Breast epithelium (tissue), 4 donors: ENCODE results near the gene MAPK10. TPM values are rescaled to one million over a fixed set of nuclear protein-coding genes. Genes with fewer than 3 reads are reported as not detected.

Experiments used
- DNase-seq, 2 donors: peaks; one replicate each; pipeline ENCODE4 v3.0.0-alpha.2; 2019; ENCODE audit warnings: low spot score in 2 of 2
- H3K27ac ChIP-seq, 2 donors: fragments of 200-600 bp; sonication (generic) in 1 of 2; one replicate each; pipeline ENCODE4 v1.5.1; 2016 to 2019; ENCODE audit warnings: mild to moderate bottlenecking in 1 of 2
- H3K27me3 ChIP-seq, 2 donors: fragments of 200-600 bp; sonication (generic) in 1 of 2; one replicate each; pipeline versions ENCODE4 v1.5.1 to v1.6.0; 2017 to 2019; ENCODE audit warnings: control low read depth in 1 of 2, mild to moderate bottlenecking in 1 of 2
- H3K36me3 ChIP-seq: fragments of 200-600 bp; one replicate; pipeline ENCODE4 v1.5.1; 2019
- H3K4me1 ChIP-seq, 2 donors: fragments of 200-600 bp; sonication (generic); one replicate each; pipeline ENCODE4 v1.5.1; 2016 to 2019; ENCODE audit warnings: control low read depth in 1 of 2
- H3K4me3 ChIP-seq, 3 donors: fragments of 200-600 bp; sonication (generic); 1 replicate in 2 of 3; 2 replicates in 1 of 3; pipeline ENCODE4 v1.5.1; 2016 to 2019; ENCODE audit warnings: mild to moderate bottlenecking in 3 of 3, moderate library complexity in 2 of 3
- H3K9me3 ChIP-seq, 2 donors: fragments of 200-600 bp; sonication (generic) in 1 of 2; one replicate each; pipeline ENCODE4 v1.5.1; 2016 to 2019; ENCODE audit warnings: control low read depth in 1 of 2
- POLR2A ChIP-seq: fragments of 450-650 bp; IDR thresholded peaks from one replicate; pipeline ENCODE4 v1.6.1; 2016; ENCODE audit warnings: antibody characterized with exemption, mild to moderate bottlenecking, moderate library complexity
- POLR2AphosphoS5 ChIP-seq, 3 donors: sonication (generic); formaldehyde crosslinking; IDR thresholded peaks; one replicate each; pipeline ENCODE4 v1.6.1; 2017; ENCODE audit warnings: antibody characterized with exemption in 3 of 3
- intact Hi-C: fragments of 100-400 bp; cut with DNase I; formaldehyde crosslinking; loops from one replicate; pipeline ENCODE4 v1.15.1; 2023; ENCODE audit warnings: low total_unique reads
- total RNA-seq, 3 donors: library from RNA; depleted of rRNA; stranded (reverse); fragments of >200 nt; gene quantifications; one replicate each; pipeline ENCODE4 v1.1.0, GENCODE V29; 2016
- TF ChIP-seq, protein P1 (sequence below), 3 donors: fragments of 450-650 bp; IDR thresholded peaks; one replicate each; pipeline ENCODE4 v1.5.1; 2016 to 2017; ENCODE audit warnings: antibody characterized with exemption in 3 of 3, mild to moderate bottlenecking in 3 of 3, moderate library complexity in 3 of 3

Gene MAPK10
- total RNA-seq, 3 donors from 2014 or later, result 18.4 to 46.2 (median 24.6) TPM

DNA sequence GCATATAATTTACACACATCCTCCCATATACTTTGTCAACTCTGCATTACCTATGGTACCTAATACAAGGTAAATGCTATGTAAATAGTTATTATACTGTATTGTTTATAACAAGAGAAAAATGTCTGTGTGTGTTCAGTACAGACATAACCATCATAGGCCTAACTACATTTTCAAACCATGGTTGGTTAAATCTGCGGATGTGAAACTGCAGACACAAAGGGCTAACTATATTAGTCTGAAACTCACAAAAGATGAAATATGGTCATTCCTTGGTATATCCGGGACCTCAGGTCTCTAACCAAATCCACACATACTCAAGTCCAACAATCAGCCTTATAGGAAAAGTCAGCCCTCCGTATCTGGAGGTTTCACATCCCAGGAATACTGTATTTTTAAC is 13.5 kb downstream of the MAPK10 start:
- intact Hi-C loops, result no loop called here
- DNase-seq, result no peak
- Histone ChIP-seq H3K27me3 (no peaks in the 10 kb centered on the region), H3K4me3 (no peak overlapping the region), H3K4me1 (no peaks in the 10 kb centered on the region), H3K36me3 (no peaks in the 10 kb centered on the region), H3K9me3 (no peaks in the 10 kb centered on the region), H3K27ac (no peak overlapping the region)
- TF ChIP-seq POLR2A, result no peak
- TF ChIP-seq, protein P1, sequence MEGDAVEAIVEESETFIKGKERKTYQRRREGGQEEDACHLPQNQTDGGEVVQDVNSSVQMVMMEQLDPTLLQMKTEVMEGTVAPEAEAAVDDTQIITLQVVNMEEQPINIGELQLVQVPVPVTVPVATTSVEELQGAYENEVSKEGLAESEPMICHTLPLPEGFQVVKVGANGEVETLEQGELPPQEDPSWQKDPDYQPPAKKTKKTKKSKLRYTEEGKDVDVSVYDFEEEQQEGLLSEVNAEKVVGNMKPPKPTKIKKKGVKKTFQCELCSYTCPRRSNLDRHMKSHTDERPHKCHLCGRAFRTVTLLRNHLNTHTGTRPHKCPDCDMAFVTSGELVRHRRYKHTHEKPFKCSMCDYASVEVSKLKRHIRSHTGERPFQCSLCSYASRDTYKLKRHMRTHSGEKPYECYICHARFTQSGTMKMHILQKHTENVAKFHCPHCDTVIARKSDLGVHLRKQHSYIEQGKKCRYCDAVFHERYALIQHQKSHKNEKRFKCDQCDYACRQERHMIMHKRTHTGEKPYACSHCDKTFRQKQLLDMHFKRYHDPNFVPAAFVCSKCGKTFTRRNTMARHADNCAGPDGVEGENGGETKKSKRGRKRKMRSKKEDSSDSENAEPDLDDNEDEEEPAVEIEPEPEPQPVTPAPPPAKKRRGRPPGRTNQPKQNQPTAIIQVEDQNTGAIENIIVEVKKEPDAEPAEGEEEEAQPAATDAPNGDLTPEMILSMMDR (IDR thresholded peaks at IDR 0.05), result no peak
- no peak for TF ChIP-seq POLR2AphosphoS5 (IDR thresholded peaks at IDR 0.05)

DNA sequence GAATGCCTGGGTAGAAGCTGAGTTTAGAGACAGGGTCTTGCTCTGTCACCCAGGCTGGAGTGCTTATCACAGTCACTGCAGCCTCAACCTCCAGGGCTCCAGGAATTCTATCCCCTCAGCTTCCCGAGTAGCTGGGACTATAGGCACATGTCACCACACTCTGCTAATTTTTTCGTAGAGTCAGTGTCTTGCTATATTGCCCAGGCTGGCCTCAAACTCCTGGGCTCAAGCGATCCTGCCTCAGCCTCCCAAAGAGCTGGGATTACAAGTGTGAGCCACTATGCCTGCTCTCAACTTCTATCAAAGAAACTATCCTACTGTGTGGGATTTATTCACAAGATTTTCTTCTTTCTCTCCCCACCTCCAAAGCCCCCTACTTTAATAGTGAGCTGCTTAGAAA is 15.7 kb downstream of the MAPK10 start:
- TF ChIP-seq, protein P1 (IDR thresholded peaks at IDR 0.05), result no peak
- TF ChIP-seq POLR2A, result no peak
- no peak for TF ChIP-seq POLR2AphosphoS5 (IDR thresholded peaks at IDR 0.05)
- no peak for DNase-seq

DNA sequence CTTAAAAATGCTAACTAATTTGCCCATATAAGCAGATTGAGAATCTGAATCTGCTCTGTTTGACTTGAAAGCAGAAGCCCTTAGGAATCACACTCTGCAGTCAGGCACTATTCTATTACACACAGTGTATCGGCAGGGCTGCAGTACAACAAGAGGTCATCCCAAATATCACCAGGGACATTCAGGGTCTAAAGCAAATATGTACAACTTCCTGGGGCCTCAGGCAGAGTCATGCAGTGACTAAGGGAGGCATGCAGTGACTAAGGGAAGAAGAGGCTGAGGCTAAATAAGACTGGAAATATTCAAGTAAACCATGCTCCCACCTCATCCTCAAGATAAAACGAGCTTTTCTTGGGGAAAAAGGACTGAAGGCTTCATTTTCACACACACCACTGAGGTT is 20.9 kb downstream of the MAPK10 start:
- Histone ChIP-seq H3K4me3 (no peak overlapping the region), H3K27me3 (no peaks in the 10 kb centered on the region), H3K4me1 (no peaks in the 10 kb centered on the region), H3K36me3 (no peaks in the 10 kb centered on the region), H3K27ac (no peak overlapping the region), H3K9me3 (no peaks in the 10 kb centered on the region)
- no peak for DNase-seq
- intact Hi-C loops, result no loop called here
- no peak for TF ChIP-seq POLR2AphosphoS5 (IDR thresholded peaks at IDR 0.05)
- no peak for TF ChIP-seq POLR2A
- TF ChIP-seq, protein P1 (IDR thresholded peaks at IDR 0.05), result no peak

More for the DNA sequence above, 15.7 kb downstream of the MAPK10 start:
- no peaks in the 10 kb centered on the region for H3K27me3 ChIP-seq
- H3K36me3 ChIP-seq, result no peaks in the 10 kb centered on the region
- H3K27ac ChIP-seq, result no peak overlapping the region
- no peak overlapping the region for H3K4me3 ChIP-seq
- intact Hi-C loops, result no loop called here
- no peaks in the 10 kb centered on the region for H3K9me3 ChIP-seq
- H3K4me1 ChIP-seq, result no peaks in the 10 kb centered on the region

DNA sequence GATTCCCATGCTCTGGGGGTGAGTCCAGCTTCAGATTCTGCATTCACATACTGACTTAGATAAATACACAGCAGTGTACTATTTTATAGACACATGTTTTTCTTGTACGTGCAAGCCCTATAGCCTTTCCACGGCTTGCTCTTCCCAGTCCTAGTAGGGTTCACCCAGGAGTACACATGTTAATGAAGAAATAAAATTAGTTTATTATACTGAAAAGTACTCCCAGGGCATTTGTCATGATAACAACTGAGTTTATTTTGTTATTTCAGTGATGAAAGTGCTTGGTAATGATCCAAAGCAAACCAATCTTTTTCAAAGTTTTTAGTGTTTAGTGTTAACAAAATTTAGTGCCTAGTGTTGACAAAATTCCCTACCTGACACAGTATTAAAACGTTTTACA is 21.3 kb downstream of the MAPK10 start:
- H3K4me1 ChIP-seq, result no peaks in the 10 kb centered on the region
- no peaks in the 10 kb centered on the region for H3K9me3 ChIP-seq
- no peaks in the 10 kb centered on the region for H3K36me3 ChIP-seq
- H3K27ac ChIP-seq, result no peak overlapping the region
- TF ChIP-seq POLR2AphosphoS5 (IDR thresholded peaks at IDR 0.05) (no peak), POLR2A (no peak)
- TF ChIP-seq, protein P1 (IDR thresholded peaks at IDR 0.05), result no peak
- H3K4me3 ChIP-seq, result no peak overlapping the region
- H3K27me3 ChIP-seq, result no peaks in the 10 kb centered on the region
- DNase-seq, result no peak
- intact Hi-C loops, result no loop called here

DNA sequence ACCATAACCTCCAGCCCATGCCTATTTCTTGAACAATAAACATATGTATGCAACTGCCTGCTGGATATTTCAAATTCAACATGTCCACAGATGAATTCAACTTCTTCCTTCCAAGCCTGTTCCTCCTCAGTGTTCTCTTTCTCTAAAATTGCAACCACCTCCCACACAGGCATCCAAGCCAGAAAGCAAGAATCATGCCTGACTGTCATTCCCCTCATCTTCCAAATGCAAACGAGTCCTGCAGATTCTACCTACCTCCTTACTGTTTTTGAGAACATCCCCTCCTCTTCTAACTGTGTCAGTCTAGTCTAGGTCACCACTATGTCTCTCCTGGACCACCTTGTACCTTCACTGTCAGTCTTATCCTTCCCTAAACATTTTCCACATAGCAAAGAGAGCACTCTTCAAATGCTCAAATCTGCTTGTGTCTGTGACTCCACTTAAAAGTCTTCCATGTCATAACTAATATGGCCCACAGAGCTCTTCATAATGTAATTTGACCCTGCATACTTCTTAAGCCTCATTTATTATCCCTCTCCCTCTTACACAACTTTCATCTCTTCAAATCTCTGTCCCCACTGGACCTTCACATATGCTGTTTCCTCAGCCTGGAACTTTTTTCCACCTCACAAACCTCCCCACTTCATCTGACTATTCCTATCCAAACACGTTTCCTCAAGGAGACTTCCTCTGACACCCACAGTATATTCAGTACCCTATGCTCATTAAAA is 25.7 kb downstream of the MAPK10 start:
- no peaks in the 10 kb centered on the region for H3K9me3 ChIP-seq
- H3K4me1 ChIP-seq, result no peaks in the 10 kb centered on the region
- H3K27ac ChIP-seq, result no peak overlapping the region
- no peaks in the 10 kb centered on the region for H3K27me3 ChIP-seq
- DNase-seq, result no peak
- no peaks in the 10 kb centered on the region for H3K36me3 ChIP-seq
- intact Hi-C loops, result no loop called here
- H3K4me3 ChIP-seq, result no peak overlapping the region
- TF ChIP-seq POLR2AphosphoS5 (IDR thresholded peaks at IDR 0.05) (no peak), POLR2A (no peak)
- TF ChIP-seq, protein P1 (IDR thresholded peaks at IDR 0.05), result no peak
